Measurements from ENCODE around the gene BRD1.

BRD1 gene

DNA sequence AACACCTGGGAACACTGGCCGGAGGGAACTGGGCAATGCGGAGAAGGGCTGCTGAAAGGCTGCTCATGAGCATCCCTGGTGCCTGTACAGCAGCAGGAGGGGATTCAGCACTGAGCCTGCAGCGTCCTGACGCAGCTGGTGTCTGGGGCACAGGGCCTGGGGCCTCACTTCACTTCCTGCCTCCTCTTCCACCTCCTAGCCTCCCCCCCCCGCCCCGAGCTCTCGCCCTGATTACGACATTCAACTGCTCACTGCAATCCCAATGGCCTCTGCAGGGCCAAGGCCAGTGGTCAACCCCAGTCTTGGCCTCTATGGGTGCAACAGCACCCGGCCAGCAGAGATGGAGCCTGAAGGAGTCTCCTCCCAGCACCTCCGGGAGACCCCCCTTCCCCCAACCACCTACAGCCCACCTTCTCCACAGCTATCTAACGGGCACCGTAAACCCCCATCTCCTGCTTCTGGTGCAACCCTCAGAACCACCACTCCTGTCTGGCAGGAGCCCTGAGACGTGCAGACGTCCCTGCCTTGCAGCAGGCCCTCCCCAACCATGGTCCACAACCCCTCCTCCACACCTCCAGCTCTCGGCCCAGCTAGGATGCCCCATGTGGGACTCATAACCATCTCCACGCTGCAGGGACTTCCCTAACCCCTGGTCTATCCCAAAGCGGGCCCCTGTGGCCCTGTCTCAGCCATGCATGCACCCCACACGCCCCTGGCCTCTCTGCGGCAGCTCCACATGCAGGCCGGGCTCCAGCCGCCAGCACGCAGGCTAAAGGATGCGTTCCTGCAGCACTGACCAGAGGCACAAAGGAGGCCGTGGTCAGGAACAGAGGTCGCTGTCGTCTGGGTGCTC, 38.2 kb downstream of the BRD1 start:
- TF ChIP-seq, protein P1, sequence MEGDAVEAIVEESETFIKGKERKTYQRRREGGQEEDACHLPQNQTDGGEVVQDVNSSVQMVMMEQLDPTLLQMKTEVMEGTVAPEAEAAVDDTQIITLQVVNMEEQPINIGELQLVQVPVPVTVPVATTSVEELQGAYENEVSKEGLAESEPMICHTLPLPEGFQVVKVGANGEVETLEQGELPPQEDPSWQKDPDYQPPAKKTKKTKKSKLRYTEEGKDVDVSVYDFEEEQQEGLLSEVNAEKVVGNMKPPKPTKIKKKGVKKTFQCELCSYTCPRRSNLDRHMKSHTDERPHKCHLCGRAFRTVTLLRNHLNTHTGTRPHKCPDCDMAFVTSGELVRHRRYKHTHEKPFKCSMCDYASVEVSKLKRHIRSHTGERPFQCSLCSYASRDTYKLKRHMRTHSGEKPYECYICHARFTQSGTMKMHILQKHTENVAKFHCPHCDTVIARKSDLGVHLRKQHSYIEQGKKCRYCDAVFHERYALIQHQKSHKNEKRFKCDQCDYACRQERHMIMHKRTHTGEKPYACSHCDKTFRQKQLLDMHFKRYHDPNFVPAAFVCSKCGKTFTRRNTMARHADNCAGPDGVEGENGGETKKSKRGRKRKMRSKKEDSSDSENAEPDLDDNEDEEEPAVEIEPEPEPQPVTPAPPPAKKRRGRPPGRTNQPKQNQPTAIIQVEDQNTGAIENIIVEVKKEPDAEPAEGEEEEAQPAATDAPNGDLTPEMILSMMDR (IDR thresholded peaks at IDR 0.05; ENCODE audit: low read depth, low read length), result no peak
- H3K4me3 ChIP-seq (ENCODE audit: low read depth, low read length), result no peak overlapping the region
- DNase-seq (ENCODE audit: low read depth, low spot score), result no peak
- in situ Hi-C loops (cut with HindIII; ENCODE audit: low sequenced_read_pairs), result no loop called here

DNA sequence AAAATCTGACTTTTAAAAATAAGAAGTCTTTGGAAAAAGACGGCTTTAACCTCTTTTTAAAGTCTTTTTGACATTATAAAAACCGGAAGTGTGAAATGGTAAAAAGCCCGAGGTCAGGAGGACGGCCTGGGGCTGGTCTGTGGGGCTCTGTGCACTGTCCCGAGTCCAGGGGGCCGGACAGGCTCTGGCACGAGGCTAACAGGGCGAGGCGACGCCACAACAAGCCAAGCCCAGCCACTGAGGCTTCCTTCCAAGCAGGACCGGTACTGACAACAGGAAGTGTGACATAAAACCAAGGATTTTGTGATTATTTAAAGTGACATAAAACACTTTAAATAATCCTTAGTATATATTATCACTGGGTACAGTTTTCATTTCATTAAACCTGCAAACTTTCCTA, 39.2 kb downstream of the BRD1 start:
- in situ Hi-C loops (cut with HindIII; ENCODE audit: low sequenced_read_pairs), result no loop called here
- TF ChIP-seq, protein P1 (IDR thresholded peaks at IDR 0.05; ENCODE audit: low read depth, low read length), result no peak
- H3K4me3 ChIP-seq (ENCODE audit: low read depth, low read length), result no peak overlapping the region
- no peak for DNase-seq (ENCODE audit: low read depth, low spot score)

DNA sequence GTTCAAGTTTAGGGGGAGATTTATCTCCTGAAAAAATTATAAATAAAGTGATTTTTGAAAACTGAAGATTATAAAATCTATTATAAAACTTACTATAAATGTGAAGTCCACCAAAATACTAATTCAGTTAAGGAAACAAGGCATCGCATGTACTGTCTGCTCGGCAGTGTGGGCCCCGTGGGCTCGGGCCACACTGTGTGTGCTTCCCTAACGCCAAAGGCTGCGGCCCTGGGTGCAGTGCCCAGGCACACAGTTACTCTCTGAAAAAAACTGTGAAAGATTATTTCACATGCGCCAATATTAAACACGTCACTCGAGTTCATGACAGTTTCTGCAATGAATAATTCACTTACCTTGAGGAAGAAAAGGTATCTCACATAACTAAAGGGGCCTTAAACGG, 39.8 kb downstream of the BRD1 start:
- no peak for DNase-seq (ENCODE audit: low read depth, low spot score)
- TF ChIP-seq, protein P1 (IDR thresholded peaks at IDR 0.05; ENCODE audit: low read depth, low read length), result no peak
- in situ Hi-C loops (cut with HindIII; ENCODE audit: low sequenced_read_pairs), result no loop called here
- H3K4me3 ChIP-seq (ENCODE audit: low read depth, low read length), result no peak overlapping the region

DNA sequence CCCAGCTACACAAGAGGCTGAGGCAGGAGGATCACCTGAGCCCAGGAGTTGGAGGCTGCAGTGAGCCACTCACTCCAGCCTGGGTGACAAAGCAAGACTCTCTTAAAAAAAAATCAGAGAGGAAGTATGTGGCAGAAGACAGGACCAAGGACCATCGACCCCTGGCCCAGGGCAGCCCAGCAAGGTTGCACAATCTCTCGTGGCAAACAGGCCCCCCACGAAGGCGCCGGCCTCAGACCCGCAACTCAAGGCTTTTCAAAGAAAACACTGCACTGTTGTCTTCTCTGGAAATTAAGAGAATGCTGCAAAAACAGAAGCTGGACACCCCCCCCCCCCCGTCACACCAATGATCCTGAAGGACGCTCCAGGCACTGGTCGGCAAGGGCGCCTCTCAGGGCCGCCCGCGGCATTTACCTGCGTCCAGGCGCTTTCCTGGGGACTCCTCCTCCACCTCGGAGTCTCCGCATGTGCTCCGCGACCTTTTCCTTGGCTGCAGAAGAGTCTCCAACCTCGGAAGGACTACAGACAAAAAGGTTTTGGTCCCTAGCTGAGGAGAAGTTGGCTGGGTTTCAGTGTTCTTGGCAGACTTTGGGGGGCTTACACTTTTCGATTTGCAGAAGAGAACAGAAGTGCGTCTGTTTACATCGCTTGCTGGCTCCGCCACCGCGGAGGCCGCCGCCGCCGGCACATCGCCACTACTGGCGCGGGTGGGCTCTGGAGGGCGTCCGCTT, 40.5 kb downstream of the BRD1 start:
- H3K4me3 ChIP-seq (ENCODE audit: low read depth, low read length), result no peak overlapping the region
- no peak for DNase-seq (ENCODE audit: low read depth, low spot score)
- in situ Hi-C loops (cut with HindIII; ENCODE audit: low sequenced_read_pairs), result no loop called here
- TF ChIP-seq, protein P1 (IDR thresholded peaks at IDR 0.05; ENCODE audit: low read depth, low read length), result no peak

DNA sequence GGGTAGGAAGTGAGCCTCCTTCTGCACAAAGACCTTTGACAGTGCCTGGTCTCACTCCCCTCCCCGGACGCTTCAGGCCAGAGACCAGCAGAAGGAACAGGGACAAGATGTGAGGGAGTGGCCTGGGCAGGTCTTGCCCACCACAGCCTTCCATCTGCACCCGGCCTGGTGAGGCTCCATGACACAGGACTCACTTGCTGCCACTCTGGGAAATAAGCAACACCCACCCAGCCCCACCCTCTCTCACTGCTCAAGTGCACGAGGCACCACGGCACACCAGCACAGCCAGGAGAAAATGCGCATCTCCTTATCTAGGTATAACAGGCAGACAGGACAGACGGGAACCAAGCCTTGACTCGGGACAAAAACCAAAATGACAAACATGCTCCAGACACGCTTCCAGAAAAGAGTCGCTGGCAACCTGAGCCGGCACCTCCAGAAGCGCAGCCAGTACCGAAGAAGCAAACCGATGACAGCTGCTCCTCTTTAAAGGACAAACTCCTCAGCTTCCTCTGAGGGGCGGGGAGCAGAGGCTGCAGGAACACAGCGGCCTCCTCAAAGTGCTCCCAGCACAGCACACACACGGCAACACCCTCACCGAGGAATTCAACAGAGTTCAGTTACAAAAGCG, 41.7 kb downstream of the BRD1 start:
- no peak overlapping the region for H3K4me3 ChIP-seq (ENCODE audit: low read depth, low read length)
- DNase-seq (ENCODE audit: low read depth, low spot score), result no peak
- TF ChIP-seq, protein P1 (IDR thresholded peaks at IDR 0.05; ENCODE audit: low read depth, low read length), result no peak
- in situ Hi-C loops (cut with HindIII; ENCODE audit: low sequenced_read_pairs), result no loop called here

DNA sequence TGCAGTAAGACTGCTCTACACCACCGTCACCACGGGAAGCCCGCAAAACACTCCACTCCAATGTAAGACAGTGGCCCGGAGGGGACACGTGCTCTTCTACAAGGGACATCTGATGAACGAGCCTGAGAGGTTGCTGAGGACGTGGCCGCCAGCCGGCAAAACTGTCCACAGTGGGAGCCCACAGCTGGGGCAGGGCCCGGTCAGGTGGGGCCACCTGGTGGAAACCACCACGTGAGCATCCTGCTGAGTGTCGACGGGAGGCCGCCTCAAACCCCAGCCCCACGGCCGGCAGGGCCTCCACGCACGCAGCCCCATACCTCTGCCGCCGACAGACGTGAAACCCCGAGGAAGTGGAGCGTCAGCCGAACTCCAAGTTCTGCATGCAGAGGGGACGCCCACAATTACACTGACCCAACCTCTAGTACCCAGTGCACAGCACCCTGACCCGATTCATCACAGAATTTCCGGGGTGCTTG, 42.6 kb downstream of the BRD1 start:
- TF ChIP-seq, protein P1 (IDR thresholded peaks at IDR 0.05; ENCODE audit: low read depth, low read length), result no peak
- no peak overlapping the region for H3K4me3 ChIP-seq (ENCODE audit: low read depth, low read length)
- DNase-seq (ENCODE audit: low read depth, low spot score), result no peak
- in situ Hi-C loops (cut with HindIII; ENCODE audit: low sequenced_read_pairs), result no loop called here
